Measurements from ENCODE around the gene PIK3AP1.

PIK3AP1 gene

GRCh38 chr10:96671211-96671890, 49.0 kb downstream of the PIK3AP1 start:
- TF ChIP-seq, protein P1, sequence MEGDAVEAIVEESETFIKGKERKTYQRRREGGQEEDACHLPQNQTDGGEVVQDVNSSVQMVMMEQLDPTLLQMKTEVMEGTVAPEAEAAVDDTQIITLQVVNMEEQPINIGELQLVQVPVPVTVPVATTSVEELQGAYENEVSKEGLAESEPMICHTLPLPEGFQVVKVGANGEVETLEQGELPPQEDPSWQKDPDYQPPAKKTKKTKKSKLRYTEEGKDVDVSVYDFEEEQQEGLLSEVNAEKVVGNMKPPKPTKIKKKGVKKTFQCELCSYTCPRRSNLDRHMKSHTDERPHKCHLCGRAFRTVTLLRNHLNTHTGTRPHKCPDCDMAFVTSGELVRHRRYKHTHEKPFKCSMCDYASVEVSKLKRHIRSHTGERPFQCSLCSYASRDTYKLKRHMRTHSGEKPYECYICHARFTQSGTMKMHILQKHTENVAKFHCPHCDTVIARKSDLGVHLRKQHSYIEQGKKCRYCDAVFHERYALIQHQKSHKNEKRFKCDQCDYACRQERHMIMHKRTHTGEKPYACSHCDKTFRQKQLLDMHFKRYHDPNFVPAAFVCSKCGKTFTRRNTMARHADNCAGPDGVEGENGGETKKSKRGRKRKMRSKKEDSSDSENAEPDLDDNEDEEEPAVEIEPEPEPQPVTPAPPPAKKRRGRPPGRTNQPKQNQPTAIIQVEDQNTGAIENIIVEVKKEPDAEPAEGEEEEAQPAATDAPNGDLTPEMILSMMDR (conservative IDR thresholded peaks at IDR 0.05; ENCODE audit: low read length) = no peak
- no peak for DNase-seq (ENCODE audit: low read depth)
- H3K4me3 ChIP-seq (ENCODE audit: low read length) = no peak overlapping the region

DNA sequence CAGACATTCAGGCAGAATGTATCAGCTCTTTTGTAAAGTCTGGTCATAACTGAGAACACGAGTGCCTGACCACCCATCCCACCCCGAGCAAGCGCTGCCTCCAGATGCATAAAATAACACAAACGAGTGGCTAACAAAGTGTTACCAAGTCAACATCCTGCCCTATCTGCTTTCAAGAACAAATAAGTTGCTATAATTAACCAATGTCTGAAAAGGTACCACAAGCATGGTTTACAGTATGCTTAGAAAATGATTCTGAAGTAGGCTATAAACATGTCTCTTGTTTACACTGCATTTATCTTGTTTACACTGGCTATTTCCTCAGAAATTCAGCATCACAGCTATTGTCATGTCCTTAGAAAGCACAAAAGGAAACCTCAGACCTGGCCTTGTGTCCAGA, 49.5 kb downstream of the PIK3AP1 start:
- TF ChIP-seq, protein P1 (conservative IDR thresholded peaks at IDR 0.05; ENCODE audit: low read length) = no peak
- no peak for DNase-seq (ENCODE audit: low read depth)
- H3K4me3 ChIP-seq (ENCODE audit: low read length) = no peak overlapping the region

GRCh38 chr10:96667401-96667800, 52.9 kb downstream of the PIK3AP1 start:
- TF ChIP-seq, protein P1 (conservative IDR thresholded peaks at IDR 0.05; ENCODE audit: low read length) = no peak
- DNase-seq (ENCODE audit: low read depth) = no peak
- no peak overlapping the region for H3K4me3 ChIP-seq (ENCODE audit: low read length)

DNA sequence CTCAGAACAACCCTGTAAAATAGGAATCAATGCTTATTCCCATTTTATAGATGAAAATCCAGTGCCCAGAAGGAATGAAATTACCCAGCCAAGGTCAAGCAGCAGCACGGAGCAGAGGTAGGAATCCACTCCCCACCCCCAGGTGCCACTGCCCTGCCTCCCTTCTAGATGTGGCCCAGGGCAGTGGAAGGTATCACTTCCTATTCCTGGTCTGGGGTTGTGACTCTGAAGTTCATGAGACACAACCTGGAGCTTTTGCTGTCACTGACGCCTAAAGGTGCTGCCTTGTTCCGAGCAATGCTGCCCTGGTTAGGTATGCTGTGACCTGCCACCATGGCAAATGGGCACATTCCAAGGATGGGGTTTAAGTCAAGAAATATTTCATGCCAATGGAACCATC, 53.6 kb downstream of the PIK3AP1 start:
- no peak overlapping the region for H3K4me3 ChIP-seq (ENCODE audit: low read length)
- TF ChIP-seq, protein P1 (conservative IDR thresholded peaks at IDR 0.05; ENCODE audit: low read length) = no peak

GRCh38 chr10:96665306-96665705, 55.0 kb downstream of the PIK3AP1 start:
- peak; percentile 68 for DNase-seq (ENCODE audit: low read depth)
- TF ChIP-seq, protein P1 (conservative IDR thresholded peaks at IDR 0.05; ENCODE audit: low read length) = no peak
- no peak overlapping the region for H3K4me3 ChIP-seq (ENCODE audit: low read length)

More for the DNA sequence above, 53.6 kb downstream of the PIK3AP1 start:
- DNase-seq (ENCODE audit: low read depth) = no peak

GRCh38 chr10:96664563-96664962, 55.8 kb downstream of the PIK3AP1 start:
- no peak for DNase-seq (ENCODE audit: low read depth)
- no peak overlapping the region for H3K4me3 ChIP-seq (ENCODE audit: low read length)
- TF ChIP-seq, protein P1 (conservative IDR thresholded peaks at IDR 0.05; ENCODE audit: low read length) = no peak

DNA sequence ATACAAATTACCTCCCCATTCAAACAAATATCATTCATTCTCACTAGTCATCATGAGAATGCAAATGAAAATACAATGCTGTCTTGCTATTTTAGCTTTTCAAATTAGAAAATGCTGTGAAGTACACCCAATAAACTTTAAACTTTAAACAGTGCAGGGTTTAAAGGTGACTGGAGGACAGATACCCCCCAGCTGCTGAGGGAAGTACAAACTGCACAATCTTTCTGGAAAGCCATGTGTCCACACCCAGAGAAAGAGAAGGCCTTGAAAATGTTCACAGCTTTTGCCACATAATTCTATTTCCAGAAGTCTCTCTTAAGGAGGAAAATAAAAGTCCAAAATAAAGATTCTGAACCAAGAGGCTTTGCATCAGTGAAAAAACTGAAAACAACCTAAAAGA, 56.5 kb downstream of the PIK3AP1 start:
- no peak overlapping the region for H3K4me3 ChIP-seq (ENCODE audit: low read length)
- DNase-seq (ENCODE audit: low read depth) = no peak
- TF ChIP-seq, protein P1 (conservative IDR thresholded peaks at IDR 0.05; ENCODE audit: low read length) = no peak

Data from AG10803 (cell line).